ENCODE measurements around the gene OSTC.
"Not testable (repeated sequence)": the region's sequence is repeated elsewhere in the genome, so short reads cannot be mapped to it uniquely, and the experiment has no call there.

The OSTC gene

DNA sequence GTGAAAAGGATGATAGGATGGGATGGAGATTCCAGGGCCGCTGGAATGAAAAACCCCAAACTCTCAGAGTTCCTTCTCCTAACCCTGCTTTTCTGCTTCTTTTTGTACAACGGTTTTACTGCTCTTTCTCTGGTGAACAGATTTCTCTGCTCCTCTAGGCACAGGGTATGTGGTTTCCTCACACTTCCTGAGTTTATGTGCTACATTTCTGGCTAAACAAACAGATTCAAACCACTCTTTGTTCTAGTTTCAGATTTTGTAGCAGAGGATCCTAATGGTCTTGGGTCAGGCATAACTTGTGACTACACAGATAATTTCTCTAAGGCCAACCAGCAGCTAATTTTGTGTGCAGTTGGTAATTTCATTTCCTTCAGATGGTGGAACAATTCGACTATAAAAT lies 52.6 kb downstream of the OSTC start:
- H3K27ac ChIP-seq: no peak overlapping the region

DNA sequence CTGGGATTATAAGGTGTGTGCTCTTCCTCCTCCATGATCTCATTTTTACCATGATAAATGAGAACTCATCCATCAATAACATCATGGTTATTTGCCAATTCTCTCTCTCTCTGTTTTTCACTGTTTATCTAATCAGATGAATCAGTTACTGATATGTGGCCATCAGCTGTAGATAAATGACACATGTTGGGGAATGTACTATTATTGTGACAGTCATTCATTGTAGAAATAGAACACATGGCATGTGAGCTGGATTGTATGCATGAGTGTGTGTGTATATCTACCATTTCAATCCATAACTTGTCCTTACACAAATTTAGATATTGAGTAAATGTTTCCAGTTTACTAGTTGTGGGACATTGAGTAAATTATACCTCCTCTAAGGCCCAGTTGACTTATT lies 53.0 kb downstream of the OSTC start:
- H3K27ac ChIP-seq: no peak overlapping the region
- TF ChIP-seq, protein P1, sequence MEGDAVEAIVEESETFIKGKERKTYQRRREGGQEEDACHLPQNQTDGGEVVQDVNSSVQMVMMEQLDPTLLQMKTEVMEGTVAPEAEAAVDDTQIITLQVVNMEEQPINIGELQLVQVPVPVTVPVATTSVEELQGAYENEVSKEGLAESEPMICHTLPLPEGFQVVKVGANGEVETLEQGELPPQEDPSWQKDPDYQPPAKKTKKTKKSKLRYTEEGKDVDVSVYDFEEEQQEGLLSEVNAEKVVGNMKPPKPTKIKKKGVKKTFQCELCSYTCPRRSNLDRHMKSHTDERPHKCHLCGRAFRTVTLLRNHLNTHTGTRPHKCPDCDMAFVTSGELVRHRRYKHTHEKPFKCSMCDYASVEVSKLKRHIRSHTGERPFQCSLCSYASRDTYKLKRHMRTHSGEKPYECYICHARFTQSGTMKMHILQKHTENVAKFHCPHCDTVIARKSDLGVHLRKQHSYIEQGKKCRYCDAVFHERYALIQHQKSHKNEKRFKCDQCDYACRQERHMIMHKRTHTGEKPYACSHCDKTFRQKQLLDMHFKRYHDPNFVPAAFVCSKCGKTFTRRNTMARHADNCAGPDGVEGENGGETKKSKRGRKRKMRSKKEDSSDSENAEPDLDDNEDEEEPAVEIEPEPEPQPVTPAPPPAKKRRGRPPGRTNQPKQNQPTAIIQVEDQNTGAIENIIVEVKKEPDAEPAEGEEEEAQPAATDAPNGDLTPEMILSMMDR (conservative IDR thresholded peaks at IDR 0.05): no peak

More for the DNA sequence above, 52.6 kb downstream of the OSTC start:
- TF ChIP-seq, protein P1 (conservative IDR thresholded peaks at IDR 0.05): no peak

DNA sequence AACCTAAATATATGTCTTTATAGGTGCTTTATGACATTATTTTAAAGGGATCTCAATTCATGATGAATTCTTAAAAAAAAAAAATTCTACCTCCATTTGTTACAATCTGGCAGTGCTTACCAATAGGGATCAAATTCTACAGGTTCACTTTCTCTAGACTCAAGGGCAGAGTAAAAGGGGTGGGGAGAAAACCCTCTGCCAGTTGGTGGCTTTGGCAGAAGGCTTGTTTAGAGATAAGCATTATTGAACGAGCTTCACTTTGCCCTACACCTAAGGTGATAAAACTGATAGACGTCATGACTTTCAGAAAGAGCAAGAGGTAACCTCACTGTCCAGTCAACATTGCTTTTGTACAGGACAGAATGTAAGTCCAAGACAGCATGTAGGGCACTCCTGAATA lies 53.6 kb downstream of the OSTC start:
- H3K27ac ChIP-seq: no peak overlapping the region
- TF ChIP-seq, protein P1 (conservative IDR thresholded peaks at IDR 0.05): no peak

DNA sequence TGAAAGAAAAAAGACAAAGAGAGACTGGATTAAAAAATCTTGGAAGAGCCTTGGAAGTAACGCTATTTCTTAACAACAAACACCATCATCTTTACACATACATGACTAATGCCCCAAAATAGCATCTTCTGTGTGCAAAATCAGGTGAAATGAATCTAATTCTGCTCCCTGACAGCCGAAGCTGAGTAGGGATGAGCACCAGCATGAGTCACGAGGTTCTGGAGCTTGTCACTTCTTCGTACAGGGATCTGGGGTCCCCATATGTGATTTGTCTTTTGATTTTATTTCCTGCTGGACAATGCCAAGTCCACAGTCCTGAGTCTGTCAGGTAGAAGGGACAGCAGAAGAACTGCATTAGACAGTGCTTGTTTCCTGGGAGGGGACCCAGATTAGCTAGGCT lies 55.9 kb downstream of the OSTC start:
- TF ChIP-seq, protein P1 (conservative IDR thresholded peaks at IDR 0.05): no peak
- no peak overlapping the region for H3K27ac ChIP-seq

DNA sequence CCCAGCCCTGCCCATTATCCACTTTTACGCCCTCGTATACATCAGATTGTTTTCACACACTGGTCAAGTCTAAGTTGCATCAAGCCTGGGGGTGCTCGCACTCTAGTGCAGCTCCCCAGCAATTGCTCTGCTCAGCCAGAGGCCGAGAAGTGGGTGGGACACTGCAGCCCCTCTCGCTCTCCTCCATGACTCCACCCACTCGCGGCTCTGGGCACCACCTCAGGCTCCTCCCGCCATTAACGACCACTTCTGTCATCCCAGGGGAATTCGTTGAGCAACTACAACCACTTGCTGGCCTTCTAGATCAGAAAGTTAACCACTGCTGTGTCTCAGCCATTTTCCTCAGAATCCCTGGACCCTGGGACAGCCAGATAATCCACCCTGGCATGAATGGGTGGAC lies 58.8 kb downstream of the OSTC start:
- no peak overlapping the region for H3K27ac ChIP-seq
- TF ChIP-seq, protein P1 (conservative IDR thresholded peaks at IDR 0.05): no peak

DNA sequence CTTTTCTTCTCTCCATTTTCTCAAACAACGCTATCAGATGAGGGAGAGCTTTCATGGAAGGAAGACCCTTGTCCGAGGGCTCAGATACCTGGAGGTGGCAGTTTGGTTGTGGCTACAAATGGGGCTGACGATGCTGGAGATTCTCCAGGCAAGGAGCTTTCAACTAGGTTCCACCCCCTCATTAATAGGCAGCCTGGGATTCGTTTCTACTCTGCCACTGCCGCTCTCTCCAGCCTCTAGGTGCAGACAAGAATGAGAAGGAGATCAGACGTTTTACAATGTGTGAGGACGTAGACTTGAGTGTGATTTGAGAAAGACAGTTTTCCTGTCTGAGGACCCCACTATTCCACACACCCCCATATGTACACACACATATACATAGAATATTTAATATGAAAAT lies 59.3 kb downstream of the OSTC start:
- TF ChIP-seq, protein P1 (conservative IDR thresholded peaks at IDR 0.05): no peak

DNA sequence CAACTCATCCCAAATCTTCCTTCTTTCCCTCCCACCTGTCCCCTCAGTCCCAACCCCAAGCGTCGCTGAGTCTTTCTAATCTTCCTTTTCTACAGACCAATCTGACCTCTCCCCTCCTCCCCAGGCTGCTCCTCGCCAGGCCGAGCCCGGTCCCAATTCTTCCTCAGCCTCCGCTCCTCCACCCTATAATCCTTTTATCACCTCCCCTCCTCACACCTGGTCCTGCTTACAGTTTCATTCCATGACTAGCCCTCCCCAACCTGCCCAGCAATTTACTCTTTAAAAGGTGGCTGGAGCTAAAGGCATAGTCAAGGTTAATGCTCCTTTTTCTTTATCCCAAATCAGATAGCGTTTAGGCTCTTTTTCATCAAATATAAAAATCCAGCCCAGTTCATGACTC lies 60.2 kb downstream of the OSTC start:
- H3K27ac ChIP-seq: not testable (repeated sequence)

More for the DNA sequence above, 59.3 kb downstream of the OSTC start:
- no peak overlapping the region for H3K27ac ChIP-seq

DNA sequence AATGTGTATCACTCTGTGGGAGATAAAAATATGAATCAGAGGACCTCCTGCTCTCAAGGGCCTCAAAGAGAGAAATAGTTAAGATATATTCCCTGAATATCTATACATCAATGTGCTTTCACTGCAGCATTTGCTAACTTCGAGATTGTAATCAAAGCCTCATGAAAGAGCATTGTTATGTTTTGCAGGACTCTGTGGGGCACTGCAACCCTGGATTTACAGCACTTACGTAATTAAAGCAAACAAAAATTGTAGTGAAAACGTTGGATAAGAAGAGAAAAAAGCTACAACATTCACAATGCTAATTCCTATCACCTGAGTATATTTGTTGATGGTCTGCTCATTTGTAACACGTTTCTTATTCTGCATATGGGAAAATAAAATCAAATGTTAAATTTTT lies 64.5 kb downstream of the OSTC start:
- TF ChIP-seq, protein P1 (conservative IDR thresholded peaks at IDR 0.05): no peak
- no peak overlapping the region for H3K27ac ChIP-seq

Measured in VCaP (cell line).